ENCODE measurements around the gene PCBD2.
"Not testable (repeated sequence)": the region's sequence is repeated elsewhere in the genome, so short reads cannot be mapped to it uniquely, and the experiment has no call there.

The PCBD2 gene

GRCh38 chr5:134906811-134907210, 1.9 kb downstream of the PCBD2 start:
- DNase-seq (ENCODE audit: low spot score): no peak

GRCh38 chr5:134910752-134911151, 5.8 kb downstream of the PCBD2 start:
- not testable (repeated sequence) for DNase-seq (ENCODE audit: low spot score)

GRCh38 chr5:134911285-134912206, 6.6 kb downstream of the PCBD2 start:
- no peak for DNase-seq (ENCODE audit: low spot score)

- no peak for DNase-seq (ENCODE audit: low spot score)
Measured at GRCh38 chr5:134913254-134913653, 8.3 kb downstream of the PCBD2 start.

GRCh38 chr5:134913795-134914194, 8.9 kb downstream of the PCBD2 start:
- no peak for DNase-seq (ENCODE audit: low spot score)

- peak; percentile 34 for DNase-seq (ENCODE audit: low spot score)
Measured at GRCh38 chr5:134917070-134917815, 12.3 kb downstream of the PCBD2 start.

- no peak for DNase-seq (ENCODE audit: low spot score)
Measured at GRCh38 chr5:134918861-134919260, 13.9 kb downstream of the PCBD2 start.

- no peak for DNase-seq (ENCODE audit: low spot score)
Measured at GRCh38 chr5:134920848-134921575, 16.1 kb downstream of the PCBD2 start.

GRCh38 chr5:134932508-134932907, 27.6 kb downstream of the PCBD2 start:
- no peak for DNase-seq (ENCODE audit: low spot score)

- DNase-seq (ENCODE audit: low spot score): no peak
Measured at GRCh38 chr5:134934202-134934601, 29.3 kb downstream of the PCBD2 start.

- no peak for DNase-seq (ENCODE audit: low spot score)
Measured at GRCh38 chr5:134935711-134936602, 31.0 kb downstream of the PCBD2 start.

GRCh38 chr5:134937526-134937925, 32.6 kb downstream of the PCBD2 start:
- no peak for DNase-seq (ENCODE audit: low spot score)

GRCh38 chr5:134938030-134938429, 33.1 kb downstream of the PCBD2 start:
- no peak for DNase-seq (ENCODE audit: low spot score)

GRCh38 chr5:134939500-134939899, 34.6 kb downstream of the PCBD2 start:
- DNase-seq (ENCODE audit: low spot score): no peak

GRCh38 chr5:134943547-134943946, 38.6 kb downstream of the PCBD2 start:
- DNase-seq (ENCODE audit: low spot score): no peak

- DNase-seq (ENCODE audit: low spot score): no peak
Measured at GRCh38 chr5:134944630-134945029, 39.7 kb downstream of the PCBD2 start.

GRCh38 chr5:134945041-134945440, 40.1 kb downstream of the PCBD2 start:
- no peak for DNase-seq (ENCODE audit: low spot score)

- no peak for DNase-seq (ENCODE audit: low spot score)
Measured at GRCh38 chr5:134948911-134949310, 44.0 kb downstream of the PCBD2 start.

- no peak for DNase-seq (ENCODE audit: low spot score)
Measured at GRCh38 chr5:134949316-134949715, 44.4 kb downstream of the PCBD2 start.

GRCh38 chr5:134957920-134958608, 53.1 kb downstream of the PCBD2 start:
- peak; percentile 14 for DNase-seq (ENCODE audit: low spot score)

GRCh38 chr5:134958755-134959154, 53.8 kb downstream of the PCBD2 start:
- peak; percentile 46 for DNase-seq (ENCODE audit: low spot score)
